Stimulated activated CD8-positive, alpha-beta memory T cell treated with anti-CD3 and anti-CD28 coated beads, Interleukin-7, amount 100 ng/mL, for 48 hours (primary cell): ENCODE data around the gene HMGB2.

Experiments
- DNase-seq, 2 donors: peaks; one replicate each; pipeline ENCODE4 v3.0.0-alpha.2; 2020; ENCODE audit warnings: low read depth in 1 of 2; ENCODE audit errors: extremely low read depth in 1 of 2

Gene HMGB2

GRCh38 chr4:173334085-173334890, at the start of gene HMGB2:
TSS of gene HMGB2 (minus strand) at chr4:173334358. CDS start at chr4:173333649, 709 bp downstream.
- peak; percentile 99 to 100 for DNase-seq

GRCh38 chr4:173382349-173382748, 48.2 kb upstream of the HMGB2 start:
- no peak for DNase-seq

DNA sequence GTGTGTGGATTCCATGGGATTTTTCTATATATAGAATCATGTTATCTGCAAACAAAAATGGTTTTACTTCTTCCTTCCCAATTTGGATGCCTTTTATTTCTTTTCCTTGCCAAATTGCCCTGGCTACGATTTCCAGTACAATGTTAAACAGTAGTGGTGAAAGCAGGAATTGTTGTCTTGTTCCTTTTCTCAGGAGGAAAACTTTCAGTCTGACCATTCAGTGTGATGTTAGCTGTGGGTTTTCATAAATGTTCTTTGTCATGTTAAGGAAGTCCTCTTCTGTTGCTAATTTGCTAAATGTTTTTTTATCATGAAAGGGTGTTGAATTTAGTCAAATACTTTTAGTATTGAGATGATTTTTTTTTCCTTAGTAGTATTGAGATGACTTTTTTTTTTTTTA, 47.5 kb upstream of the HMGB2 start:
- no peak for DNase-seq

- no peak for DNase-seq
Measured at GRCh38 chr4:173380987-173381386, 46.8 kb upstream of the HMGB2 start.

- no peak for DNase-seq
Measured at GRCh38 chr4:173379929-173380328, 45.8 kb upstream of the HMGB2 start.

- DNase-seq, result no peak
Measured at GRCh38 chr4:173374588-173374987, 40.4 kb upstream of the HMGB2 start.

DNA sequence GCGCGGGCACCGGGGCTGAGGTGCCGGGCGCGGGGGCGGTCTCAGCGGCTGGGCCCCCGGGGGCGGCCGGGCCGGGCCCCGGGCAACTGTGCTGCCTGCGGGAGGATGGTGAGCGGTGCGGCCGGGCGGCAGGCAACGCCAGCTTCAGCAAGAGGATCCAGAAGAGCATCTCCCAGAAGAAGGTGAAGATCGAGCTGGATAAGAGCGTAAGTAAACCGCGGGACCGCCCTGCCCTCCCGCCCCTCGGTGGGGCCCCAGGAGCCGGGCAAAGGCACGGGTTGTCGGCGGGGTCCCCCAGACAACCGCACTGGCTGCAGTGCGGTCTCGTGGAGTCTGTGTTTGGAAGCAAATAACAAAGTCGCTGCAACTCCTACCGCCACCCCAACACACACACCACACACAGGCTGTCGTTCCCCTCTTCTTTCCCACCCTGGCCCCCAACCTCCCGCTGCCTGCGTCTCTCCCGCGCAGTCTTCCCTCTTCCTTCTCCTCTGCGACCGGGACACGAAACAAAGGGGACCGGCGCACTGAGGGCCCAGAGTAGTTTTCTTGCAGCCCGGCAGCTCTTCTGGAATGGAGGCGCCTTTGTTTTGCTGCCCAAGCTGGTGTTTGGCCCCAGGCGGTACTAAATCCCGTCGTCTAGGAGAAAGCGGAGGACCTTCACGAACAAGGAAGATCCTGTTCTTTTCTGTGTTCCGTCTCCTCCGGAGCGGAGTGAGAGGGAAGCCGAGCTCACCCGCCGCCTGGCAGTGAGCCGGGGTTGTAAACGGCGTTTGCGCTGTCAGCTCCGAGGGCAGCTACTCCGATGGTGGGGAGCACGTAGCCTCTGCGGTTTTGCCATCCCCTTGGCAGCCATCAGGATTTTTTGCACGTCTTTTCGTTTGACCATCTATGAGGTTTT, 37.4 kb upstream of the HMGB2 start:
- DNase-seq, result peak; percentile 17 to 20

DNA sequence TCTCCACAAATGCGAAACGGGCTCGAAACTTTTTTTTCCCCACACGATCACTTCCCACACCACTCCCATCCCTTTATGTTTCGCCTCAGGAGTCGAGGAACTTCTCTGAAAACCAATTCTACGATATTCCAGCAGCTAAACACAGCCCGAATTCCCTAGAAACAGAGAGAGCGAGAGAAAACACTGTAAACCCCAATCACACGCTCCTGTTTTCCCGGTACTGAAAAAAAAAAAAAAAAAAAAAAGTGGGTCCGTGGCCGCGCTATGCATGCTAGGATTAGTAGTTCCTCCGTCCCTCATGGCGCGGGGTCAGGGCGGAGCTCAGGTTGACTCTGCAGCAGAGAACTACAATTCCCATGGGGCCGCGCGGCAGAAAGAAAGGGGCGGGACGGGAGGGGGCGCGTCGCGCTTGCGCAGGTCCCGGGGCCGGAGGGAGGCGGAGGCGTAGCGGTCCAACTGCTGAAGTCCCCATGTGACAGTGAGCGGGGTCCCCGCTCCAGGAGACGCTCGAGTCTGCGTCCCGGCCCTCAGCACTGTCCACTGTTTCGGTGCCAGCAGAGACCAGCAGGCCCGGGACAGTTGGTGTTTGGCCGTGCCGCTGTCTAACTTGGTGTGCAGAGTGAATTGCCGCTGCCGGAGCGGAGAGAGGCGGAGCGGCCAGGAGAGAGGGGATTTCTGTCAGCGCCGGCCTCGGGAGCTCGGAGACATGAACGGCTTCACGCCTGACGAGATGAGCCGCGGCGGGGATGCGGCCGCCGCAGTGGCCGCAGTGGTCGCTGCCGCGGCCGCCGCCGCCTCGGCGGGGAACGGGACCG, 36.5 kb upstream of the HMGB2 start, which contains the start of gene SAP30:
Gene SAP30 (plus strand): TSS at position 478 of the 815 bp plus-strand sequence. CDS start 229 bp downstream, at position 707.
- peak; percentile 92 to 95 for DNase-seq

DNA sequence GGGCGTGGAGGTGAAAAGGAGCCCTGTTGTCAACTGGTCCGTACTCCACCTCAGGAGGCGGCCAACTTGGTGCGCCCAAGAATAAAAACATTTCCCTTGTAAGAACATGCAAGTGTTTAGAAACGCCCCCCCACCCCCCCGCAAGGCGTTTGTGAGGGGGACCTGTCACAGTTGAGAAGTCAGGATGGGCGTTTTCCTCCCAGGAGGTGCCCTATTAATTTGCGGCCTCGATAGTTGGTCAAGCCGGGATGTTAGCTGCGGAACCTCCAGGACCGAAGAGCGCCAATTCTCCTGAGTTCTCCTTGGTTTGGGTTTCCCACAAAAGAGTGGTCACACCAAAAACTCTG, 35.9 kb upstream of the HMGB2 start:
- peak; percentile 1 to 45 for DNase-seq

- DNase-seq, result no peak
Measured at GRCh38 chr4:173367946-173368345, 33.8 kb upstream of the HMGB2 start.

DNA sequence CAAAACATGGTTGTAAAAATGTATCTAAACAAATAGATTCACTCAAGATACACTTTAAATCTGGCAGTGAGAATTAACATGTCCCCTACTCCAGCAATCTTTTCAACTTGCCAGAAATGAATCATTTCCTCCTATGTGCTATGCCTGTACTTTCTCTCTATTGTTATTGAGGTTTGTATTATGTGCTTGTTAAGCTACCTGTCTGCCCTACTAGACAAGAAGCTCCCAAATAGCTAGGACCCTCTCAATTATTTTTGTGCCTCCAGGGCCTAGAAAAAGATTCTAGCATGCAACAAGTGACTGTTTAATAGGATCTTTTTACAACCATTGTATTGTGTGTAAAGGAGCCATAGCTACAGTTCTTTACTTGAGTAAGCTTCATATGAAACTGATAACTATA, 33.1 kb upstream of the HMGB2 start:
- no peak for DNase-seq

DNA sequence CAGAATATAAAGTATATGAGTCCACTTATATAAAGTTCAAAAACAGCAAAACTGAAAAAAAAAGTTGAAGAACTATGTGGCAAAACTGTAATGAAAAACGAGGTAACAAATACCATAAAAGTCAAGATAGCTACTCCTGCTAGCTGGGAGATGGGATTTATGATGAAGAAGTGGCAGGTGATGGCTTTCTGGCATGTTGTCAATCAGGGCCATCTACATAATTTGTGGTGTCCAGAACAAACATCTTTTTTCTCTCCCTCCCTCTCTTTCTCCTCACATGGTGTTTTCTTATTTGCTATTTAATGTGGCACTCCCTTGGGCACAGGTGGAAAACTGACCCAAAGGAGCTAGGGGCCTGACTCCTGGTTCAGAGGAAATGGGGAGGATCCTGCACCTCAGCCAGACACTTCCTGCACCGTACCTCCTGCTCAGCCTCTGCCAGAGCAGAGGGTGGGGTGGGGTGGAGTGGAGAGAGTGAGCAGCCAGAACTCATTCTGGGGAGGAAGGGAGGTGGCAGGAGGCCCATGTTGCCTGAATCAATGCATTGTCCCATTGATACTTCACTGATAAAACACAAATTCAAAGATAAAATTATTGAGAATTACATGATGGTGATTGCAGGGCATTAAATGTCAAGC, 31.3 kb upstream of the HMGB2 start:
- DNase-seq, result no peak

DNA sequence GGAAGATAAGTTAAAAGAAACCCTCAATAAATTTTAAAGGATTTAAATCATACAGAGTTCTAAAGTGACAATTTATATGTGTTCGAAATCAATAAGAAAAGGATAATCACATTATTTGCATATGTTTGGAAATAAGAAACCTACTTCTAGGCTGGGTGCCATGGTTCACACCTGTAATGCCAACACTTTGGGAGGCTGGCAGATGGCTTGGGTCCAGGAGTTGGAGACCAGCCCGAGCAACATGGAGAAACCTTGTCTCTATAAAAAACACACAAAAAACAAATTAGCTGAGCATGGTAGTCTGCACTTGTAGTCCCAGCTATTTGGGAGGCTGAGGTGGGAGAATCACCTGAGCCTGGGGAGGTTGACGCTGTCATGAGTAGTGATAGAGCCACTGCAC, 28.5 kb upstream of the HMGB2 start:
- no peak for DNase-seq

DNA sequence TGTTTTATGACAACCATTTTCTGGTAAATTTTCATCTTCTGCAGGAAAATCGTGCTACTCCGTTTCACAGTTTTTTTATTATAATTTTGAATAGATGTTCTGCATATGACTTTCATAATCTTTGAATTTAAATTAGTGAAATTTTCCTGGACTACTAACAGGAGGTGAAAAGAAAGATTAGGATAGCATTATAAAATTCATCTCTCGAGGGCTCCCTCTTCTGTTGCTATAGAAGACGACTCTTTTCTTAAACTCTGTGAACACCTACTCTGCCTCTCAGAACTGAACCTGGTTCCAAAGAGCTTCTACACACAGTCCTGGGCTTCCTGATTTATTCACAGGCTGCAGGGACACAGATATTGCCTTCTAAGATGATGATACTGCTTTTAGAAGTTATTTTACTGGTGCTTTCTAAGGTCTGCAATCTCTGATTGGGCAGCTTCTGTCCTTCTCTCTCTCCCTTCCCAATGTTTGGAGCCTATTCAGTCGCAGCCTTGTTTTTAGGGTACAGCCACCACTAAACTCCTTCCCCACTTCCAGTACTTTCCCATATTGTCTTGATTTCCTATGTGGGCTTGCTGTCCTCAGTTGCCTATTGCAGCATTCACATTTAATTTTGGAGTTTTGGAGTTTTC, 26.5 kb upstream of the HMGB2 start:
- DNase-seq, result no peak

- no peak for DNase-seq
Measured at GRCh38 chr4:173357939-173358338, 23.8 kb upstream of the HMGB2 start.

- no peak for DNase-seq
Measured at GRCh38 chr4:173347467-173347866, 13.3 kb upstream of the HMGB2 start.

- no peak for DNase-seq
Measured at GRCh38 chr4:173346074-173346473, 11.9 kb upstream of the HMGB2 start.

- no peak for DNase-seq
Measured at GRCh38 chr4:173345648-173346047, 11.5 kb upstream of the HMGB2 start.

- no peak for DNase-seq
Measured at GRCh38 chr4:173343832-173344397, 9.8 kb upstream of the HMGB2 start.

DNA sequence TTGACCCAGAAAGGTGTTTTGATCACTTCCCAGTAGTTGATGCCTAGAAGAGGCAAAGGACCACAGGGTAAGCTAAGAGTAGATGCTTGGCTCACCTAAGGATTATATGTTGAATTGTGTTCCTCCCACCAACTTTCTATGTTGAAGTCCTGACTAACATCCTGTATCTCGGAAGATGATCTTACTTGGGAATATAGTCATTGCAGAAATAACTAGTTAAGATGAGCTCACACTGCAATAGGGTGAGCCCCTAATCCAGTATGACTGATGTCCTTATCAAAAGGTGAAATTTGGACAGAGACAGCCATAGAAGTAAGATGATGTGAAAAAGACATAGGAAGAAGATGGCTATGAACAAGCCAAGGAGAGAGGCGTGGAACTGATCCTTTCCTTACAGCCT, 3.3 kb upstream of the HMGB2 start:
- DNase-seq, result no peak
